ES-I3 (cell line): ENCODE results near the gene VKORC1.

ENCODE experiments used
- H3K36me3 ChIP-seq: 2 replicates; pipeline ENCODE4 v1.6.1; 2013; ENCODE audit warnings: mild to moderate bottlenecking, low read length, control low read depth, moderate library complexity; ENCODE audit not compliant: insufficient read depth
- H3K4me1 ChIP-seq: 2 replicates; pipeline ENCODE4 v1.6.1; 2013; ENCODE audit warnings: mild to moderate bottlenecking, control low read depth, low read length; ENCODE audit not compliant: insufficient read depth
- H3K9ac ChIP-seq: 2 replicates; pipeline ENCODE4 v1.6.1; 2013; ENCODE audit warnings: low read depth, mild to moderate bottlenecking, low read length, moderate library complexity
- H3K9me3 ChIP-seq: 2 replicates; pipeline ENCODE4 v1.6.1; 2013; ENCODE audit warnings: mild to moderate bottlenecking, low read length, moderate library complexity; ENCODE audit not compliant: control insufficient read depth, insufficient read depth

VKORC1 gene

DNA sequence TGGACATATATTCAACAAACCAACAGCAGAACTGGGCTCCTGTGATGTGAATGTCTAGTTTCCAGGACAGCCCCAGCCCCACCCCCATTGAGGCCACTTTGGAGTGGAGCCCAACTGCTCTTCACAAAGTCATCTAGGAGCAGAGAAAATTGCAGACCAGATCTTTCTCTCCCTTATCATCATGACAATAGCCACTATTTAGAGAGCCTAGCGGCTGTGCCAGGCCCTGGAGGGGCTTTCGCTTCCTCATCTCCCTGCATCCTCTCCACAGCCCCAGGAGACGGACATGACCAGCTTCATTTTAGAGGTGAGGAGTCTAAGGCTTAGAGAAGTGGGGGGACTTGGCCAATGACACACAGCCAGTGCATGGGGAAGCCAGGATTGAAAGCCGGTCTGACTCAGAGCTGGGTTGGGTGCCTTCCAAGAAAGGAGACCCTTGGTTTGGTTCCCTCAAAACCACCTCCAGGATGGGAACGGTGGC is 39.5 kb upstream of the VKORC1 start:
- Histone ChIP-seq H3K4me1 (peaks cover 23% of the 10 kb centered on the region), H3K36me3 (no peaks in the 10 kb centered on the region), H3K9me3 (no peaks in the 10 kb centered on the region), H3K9ac (peak overlapping the region; percentile 58)

DNA sequence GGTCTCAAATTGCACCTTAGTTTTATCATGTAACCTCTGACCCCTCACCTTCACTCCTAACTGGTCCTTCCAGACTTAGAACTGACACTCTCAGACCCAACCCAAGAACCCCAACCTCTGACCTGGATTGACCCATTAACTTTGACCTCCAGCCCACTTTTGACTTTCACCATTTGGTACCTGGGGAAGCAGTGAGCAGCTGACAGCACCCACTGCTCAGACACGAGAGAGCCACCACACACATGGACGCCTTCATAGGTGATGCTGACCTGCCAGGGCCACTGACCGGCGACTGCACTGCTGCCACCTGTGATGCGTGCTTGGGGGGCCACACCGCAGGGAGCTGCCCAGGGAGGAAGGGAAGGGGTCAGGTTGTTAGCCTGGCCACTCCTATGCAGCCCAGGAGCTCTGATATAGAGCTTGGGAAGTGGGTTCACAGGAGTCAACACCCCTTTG is 38.5 kb upstream of the VKORC1 start:
- H3K36me3 ChIP-seq = no peaks in the 10 kb centered on the region
- no peaks in the 10 kb centered on the region for H3K9me3 ChIP-seq
- no peak overlapping the region for H3K9ac ChIP-seq
- H3K4me1 ChIP-seq = peaks cover 13% of the 10 kb centered on the region

DNA sequence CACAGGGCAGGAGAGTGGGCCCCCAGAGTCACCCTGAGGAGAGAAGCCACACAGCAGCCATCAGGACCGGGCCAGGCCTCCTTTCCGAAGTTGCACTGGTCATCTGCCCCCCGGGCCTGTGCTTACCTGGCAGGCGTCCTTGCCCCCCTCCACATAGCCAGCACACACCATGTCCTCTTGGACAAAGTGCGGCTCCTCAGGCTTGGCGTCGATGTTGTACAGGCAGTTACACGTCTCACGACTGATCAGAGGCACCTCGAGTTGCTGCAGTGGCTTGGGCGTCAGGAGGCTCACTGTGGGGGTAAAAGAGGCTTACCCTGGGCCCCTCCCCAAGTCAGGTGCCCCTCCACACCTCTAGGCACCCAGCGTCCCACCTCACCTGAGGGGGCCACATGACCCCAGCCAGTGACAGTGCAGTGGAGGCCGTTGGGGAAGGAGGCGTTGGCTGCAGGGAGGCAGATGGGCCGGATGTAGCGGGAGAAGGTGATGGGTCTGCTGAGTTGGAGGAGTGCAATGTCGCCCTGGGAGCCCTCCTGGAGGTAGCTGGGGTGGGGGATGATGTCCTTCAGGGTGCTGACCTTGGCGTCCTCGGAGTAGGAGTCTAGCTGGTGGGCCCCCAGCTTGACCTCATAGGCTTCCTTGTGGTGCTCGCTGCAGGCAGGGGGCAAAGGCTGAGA is 37.8 kb upstream of the VKORC1 start:
- H3K4me1 ChIP-seq = peaks cover 12% of the 10 kb centered on the region
- peaks cover 1% of the 10 kb centered on the region; the same call in 1 of the 2 replicates for H3K36me3 ChIP-seq

DNA sequence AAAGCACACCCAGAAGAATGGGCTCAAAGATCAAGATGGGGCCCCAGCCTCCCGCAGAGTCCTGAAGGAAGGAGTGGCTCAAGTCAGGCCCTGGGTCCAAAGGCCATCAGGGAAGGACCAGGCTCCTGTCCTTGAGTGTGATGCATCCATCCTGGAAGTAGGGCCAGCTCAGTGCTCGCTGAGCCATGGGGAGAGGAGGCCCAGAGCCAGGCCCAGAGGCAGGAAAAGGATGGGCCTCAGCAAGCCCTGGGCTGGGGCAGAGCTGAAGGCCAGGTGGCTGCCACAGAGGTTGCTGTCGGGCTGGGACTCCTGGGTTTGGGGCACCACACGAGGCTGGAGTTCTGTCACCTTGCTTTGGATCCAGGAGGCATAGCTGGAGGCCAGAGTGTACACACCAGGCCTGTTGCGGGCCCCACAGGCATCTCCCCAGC is 37.3 kb upstream of the VKORC1 start:
- Histone ChIP-seq H3K4me1 (peaks cover 12% of the 10 kb centered on the region), H3K9ac (no peak overlapping the region), H3K9me3 (no peaks in the 10 kb centered on the region), H3K36me3 (peaks cover 7% of the 10 kb centered on the region; the same call in 1 of the 2 replicates)

More for the DNA sequence above, 37.8 kb upstream of the VKORC1 start:
- no peak overlapping the region for H3K9ac ChIP-seq
- no peaks in the 10 kb centered on the region for H3K9me3 ChIP-seq

DNA sequence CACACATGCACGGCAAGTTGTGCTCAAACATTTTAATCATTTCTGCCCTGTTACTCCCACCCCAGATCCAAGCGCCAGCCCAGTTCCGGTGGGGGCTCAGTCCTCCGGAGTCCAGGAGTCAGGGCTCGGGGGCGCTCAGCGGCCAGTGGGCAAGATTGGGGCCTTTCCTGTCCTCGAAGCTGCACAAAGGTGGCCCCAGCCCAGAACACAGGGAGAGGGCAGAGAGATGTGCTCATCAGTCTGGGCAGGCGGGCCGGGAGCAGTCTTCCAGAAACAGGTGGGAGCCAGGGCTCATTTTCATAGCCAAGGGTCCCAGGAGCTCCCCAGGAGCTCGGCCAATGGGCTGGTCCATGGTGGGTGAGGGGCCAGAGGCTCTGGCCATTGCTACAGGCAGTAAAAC is 36.8 kb upstream of the VKORC1 start:
- Histone ChIP-seq H3K9ac (no peak overlapping the region), H3K36me3 (peaks cover 8% of the 10 kb centered on the region; the same call in 1 of the 2 replicates), H3K4me1 (peaks cover 12% of the 10 kb centered on the region), H3K9me3 (no peaks in the 10 kb centered on the region)

DNA sequence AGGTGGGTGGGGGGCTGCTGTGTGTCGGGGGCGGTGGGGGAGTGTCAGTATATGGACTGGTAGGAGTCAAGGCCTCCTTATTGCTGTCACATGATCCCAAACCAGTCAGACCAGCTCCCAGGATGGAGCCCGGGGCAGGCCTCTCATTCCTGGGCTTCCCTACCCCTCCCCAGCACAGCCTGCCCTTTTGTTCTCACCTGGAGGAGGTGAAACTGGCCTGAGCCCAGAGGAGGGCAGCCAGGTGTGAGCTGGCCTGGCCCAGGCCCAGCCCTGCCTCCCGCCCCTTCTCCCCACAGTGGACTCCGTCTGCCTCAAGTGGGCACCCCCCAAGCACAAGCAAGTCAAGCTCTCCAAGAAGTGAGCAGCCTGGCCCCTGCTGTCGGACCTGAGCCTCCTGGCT is 36.3 kb upstream of the VKORC1 start:
- H3K4me1 ChIP-seq = peaks cover 9% of the 10 kb centered on the region
- H3K9ac ChIP-seq = no peak overlapping the region
- peaks cover 8% of the 10 kb centered on the region; the same call in 1 of the 2 replicates for H3K36me3 ChIP-seq
- no peaks in the 10 kb centered on the region for H3K9me3 ChIP-seq

DNA sequence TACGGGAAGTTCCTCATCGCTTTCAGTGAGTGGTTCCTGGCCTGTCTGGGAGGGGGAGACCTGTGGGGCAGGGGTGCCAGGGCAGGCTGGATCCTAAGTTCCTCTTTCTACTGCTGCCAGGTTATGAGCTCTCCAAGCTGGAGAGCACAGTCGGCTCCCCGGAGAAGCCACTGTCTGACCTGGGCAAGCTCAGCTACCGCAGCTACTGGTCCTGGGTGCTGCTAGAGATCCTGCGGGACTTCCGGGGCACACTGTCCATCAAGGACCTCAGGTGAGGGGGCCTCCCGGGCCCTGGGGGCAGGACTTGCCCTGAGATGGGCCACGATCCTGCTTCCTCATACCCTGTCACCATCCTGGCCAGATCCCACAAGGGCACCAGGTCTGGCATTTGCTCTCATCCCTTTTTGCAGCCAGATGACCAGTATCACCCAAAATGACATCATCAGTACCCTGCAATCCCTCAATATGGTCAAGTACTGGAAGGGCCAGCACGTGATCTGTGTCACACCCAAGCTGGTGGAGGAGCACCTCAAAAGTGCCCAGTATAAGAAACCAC is 35.8 kb upstream of the VKORC1 start:
- H3K36me3 ChIP-seq = peaks cover 8% of the 10 kb centered on the region; the same call in 1 of the 2 replicates
- H3K9ac ChIP-seq = no peak overlapping the region
- no peaks in the 10 kb centered on the region for H3K9me3 ChIP-seq
- H3K4me1 ChIP-seq = peaks cover 6% of the 10 kb centered on the region; the same call in 1 of the 2 replicates

DNA sequence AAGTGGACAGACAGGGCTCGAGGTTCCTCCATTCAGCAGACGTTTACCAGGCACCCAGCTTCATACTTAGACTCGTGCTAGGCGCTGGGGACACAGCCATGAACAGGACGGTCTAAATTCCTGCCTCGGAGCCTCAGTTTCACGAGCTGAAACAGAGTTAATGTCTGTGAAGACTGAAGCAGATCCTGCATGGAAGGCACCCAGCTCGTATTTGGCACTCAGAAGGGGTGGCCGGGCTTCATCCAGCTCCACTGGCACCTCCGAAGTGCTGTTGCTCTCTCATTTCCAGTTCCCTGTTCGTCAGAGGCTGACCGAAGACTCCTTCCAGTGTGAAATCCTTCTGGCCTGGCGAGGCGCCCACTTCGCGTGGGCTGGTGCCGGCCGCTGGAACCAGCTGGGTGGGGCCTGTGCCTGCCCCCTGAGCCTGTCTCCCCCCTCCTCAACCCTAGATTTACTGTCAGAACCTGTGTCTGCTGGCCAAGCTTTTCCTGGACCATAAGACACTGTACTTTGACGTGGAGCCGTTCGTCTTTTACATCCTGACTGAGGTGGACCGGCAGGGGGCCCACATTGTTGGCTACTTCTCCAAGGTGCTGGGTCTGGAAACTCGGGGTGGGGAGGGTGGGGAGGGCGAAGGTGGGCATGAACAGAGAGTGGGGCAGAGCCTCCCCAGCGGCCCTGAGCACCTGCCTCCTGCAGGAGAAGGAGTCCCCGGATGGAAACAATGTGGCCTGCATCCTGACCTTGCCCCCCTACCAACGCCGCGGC is 35.2 kb upstream of the VKORC1 start:
- H3K9ac ChIP-seq = no peak overlapping the region

DNA sequence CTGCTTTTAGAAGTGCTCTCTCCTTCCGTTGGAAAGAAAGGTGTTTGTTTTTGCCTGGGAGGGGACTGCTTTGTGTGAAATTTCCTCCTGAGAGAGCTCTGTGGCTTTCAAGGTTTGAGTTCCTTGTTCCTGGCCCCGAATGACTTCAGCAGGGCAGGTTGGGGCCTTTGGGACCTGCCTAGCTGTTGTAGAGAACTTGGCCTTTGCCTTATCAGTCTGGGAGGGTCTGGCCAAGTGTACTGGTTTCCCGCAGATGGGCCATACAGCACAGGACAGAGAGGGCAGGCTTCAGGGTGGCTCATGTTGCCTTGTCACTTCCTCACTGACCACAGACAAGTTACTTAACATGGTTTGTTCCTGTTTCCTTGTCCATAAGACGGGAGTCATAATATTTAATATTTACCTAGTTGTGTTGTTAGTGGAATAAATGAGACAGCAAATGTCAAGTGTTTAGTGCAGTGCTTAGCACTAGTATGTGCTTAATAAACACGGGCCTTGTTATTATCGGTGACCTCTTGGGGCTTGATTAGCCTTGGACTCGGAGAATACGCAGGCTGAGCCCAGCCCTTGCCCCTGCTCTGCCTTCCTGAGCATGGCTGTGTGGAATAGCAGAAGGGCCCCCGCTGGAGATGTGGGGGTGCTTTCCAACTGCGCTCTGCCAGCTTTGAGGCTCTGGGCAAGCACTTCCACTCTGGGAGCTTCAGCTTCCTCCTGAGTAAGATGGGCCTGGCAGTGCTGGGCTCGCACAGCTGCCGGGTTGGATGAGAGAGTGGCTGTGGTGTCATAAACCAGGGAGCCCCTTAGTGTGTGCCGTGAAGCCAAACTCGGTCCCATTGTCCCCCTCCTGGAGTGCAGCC is 34.3 kb upstream of the VKORC1 start:
- H3K36me3 ChIP-seq = peaks cover 8% of the 10 kb centered on the region; the same call in 1 of the 2 replicates

More for the DNA sequence above, 35.2 kb upstream of the VKORC1 start:
- Histone ChIP-seq H3K9me3 (no peaks in the 10 kb centered on the region), H3K4me1 (peaks cover 6% of the 10 kb centered on the region; the same call in 1 of the 2 replicates), H3K36me3 (peaks cover 8% of the 10 kb centered on the region; the same call in 1 of the 2 replicates)

DNA sequence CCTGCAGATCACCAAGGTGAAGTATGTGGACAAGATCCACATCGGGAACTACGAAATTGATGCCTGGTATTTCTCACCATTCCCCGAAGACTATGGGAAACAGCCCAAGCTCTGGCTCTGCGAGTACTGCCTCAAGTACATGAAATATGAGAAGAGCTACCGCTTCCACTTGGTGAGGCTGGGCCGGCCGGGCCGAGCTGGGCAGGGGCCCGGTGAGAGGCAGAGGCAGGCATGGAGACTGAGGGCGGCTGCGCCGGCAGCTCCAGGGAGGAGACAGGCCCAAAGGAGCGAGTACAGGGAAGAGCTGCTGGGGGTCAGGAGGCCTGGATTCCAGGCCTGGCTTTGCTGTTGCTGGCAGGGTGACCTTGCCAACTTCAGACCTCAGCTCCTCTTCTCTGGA is 32.6 kb upstream of the VKORC1 start:
- Histone ChIP-seq H3K36me3 (peaks cover 9% of the 10 kb centered on the region; the same call in 1 of the 2 replicates), H3K9me3 (no peaks in the 10 kb centered on the region), H3K9ac (no peak overlapping the region), H3K4me1 (no peaks in the 10 kb centered on the region)

More for the DNA sequence above, 34.3 kb upstream of the VKORC1 start:
- Histone ChIP-seq H3K4me1 (peaks cover 6% of the 10 kb centered on the region; the same call in 1 of the 2 replicates), H3K9ac (no peak overlapping the region), H3K9me3 (no peaks in the 10 kb centered on the region)

DNA sequence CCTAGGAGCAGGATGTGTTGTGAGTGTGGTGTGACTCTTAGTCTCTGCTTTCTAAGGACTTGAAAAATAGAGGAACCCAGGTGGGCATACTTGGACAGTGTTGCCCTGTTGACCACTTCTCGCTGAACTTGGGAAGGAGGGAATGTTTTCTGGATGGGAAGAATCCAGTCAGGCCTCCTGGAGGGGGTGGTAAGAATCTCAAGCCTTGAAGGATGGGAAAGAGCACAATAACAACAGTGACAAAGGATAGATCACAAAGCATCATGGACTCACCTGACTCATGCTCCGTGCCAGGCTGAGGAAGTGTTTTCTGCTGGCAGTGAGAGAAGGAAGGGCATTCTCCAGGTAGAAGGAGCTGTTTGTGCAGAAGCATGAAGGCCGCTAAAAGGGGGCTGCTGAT is 31.2 kb upstream of the VKORC1 start:
- Histone ChIP-seq H3K4me1 (no peaks in the 10 kb centered on the region), H3K36me3 (peaks cover 20% of the 10 kb centered on the region), H3K9me3 (no peaks in the 10 kb centered on the region), H3K9ac (no peak overlapping the region)

DNA sequence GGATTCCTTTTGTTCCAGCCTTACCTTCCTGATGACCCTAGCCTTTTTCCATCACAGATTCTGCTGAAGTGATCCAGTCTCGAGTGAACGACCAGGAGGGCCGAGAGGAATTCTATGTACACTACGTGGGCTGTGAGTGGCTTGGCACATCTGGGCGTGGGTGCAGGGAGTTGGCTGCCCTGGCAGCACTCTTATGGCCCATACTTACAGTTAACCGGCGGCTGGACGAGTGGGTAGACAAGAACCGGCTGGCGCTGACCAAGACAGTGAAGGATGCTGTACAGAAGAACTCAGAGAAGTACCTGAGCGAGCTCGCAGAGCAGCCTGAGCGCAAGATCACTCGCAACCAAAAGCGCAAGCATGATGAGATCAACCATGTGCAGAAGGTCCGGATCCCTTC is 25.5 kb upstream of the VKORC1 start:
- H3K9me3 ChIP-seq = no peaks in the 10 kb centered on the region
- H3K36me3 ChIP-seq = peaks cover 22% of the 10 kb centered on the region
- H3K9ac ChIP-seq = no peak overlapping the region
- peaks cover 4% of the 10 kb centered on the region; the same call in 1 of the 2 replicates for H3K4me1 ChIP-seq

DNA sequence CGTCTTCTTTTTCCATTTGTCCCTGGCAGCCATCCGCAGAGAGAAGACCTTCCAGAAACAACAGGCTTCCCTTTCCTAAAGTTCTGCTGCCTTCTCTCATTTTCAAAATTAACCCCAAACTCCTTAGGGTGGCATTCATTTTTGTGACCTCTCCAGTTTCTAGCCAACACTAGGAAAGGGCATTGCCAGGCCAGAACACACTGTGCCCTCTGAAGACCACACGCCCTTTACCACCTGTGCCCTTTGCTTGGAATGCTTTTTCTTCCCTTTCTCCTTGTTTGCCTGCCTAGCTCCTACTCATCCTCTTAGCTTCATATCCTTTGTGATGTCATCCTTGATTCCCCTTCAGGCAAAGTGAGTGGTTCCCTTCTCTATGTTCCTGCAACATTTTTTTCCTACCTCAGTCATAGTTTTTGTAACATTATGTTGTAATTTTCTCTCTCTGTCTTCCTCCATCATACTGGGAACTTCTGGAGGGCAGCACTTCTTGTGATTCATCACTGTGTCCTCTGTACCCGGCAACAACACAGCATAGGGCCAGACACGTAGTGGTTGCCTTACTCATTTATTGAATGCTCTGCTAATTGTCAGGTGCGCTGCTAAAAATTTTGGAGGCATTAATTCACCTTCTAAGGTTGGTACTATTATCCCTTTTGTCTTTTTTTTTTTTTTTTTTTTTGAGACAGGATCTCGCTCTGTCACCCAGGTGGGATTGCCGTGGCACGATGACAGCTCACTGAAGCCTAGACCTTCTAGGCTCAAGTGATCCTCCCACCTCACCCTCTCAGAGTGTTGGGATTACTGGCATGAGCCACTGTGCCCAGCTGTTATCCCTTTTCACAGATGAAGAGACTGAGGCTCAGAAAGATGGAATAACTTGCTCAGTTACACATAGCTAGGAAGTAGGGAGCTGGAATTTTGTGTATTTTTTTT is 23.9 kb upstream of the VKORC1 start:
- no peaks in the 10 kb centered on the region for H3K9me3 ChIP-seq
- H3K9ac ChIP-seq = peak overlapping the region; percentile 87
- peaks cover 22% of the 10 kb centered on the region for H3K36me3 ChIP-seq
- H3K4me1 ChIP-seq = peaks cover 4% of the 10 kb centered on the region; the same call in 1 of the 2 replicates
